ENCODE data around the gene CX3CL1.

DNA sequence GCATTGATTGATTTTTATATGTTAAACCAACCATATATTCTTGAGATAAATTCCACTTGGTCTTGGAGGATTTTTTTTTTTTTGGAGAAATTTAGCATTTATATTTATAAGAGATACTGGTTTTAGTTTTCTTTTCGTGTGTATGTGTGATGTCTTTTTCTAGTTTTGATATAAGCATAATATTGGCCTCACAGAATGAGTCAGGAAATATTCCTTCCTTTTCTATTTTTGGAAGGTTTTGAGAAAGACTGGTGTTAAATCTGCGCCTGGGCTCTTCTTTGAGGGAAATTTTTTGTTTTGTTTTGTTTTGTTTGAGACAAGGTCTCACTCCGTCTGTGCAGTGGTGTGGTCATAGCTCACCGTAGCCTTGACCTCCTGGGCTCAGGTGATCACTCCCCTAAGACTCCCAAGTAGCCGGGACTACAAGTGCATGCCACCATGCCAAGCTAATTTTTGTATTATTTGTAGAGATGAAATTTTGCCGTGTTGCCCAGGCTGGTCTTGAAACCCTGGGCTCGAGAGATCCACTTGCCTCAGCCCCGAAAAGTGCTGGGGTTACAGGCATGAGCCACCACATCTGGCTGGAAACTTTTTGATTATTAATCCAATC lies 42.5 kb upstream of the CX3CL1 start:
- TF ChIP-seq, protein P1, sequence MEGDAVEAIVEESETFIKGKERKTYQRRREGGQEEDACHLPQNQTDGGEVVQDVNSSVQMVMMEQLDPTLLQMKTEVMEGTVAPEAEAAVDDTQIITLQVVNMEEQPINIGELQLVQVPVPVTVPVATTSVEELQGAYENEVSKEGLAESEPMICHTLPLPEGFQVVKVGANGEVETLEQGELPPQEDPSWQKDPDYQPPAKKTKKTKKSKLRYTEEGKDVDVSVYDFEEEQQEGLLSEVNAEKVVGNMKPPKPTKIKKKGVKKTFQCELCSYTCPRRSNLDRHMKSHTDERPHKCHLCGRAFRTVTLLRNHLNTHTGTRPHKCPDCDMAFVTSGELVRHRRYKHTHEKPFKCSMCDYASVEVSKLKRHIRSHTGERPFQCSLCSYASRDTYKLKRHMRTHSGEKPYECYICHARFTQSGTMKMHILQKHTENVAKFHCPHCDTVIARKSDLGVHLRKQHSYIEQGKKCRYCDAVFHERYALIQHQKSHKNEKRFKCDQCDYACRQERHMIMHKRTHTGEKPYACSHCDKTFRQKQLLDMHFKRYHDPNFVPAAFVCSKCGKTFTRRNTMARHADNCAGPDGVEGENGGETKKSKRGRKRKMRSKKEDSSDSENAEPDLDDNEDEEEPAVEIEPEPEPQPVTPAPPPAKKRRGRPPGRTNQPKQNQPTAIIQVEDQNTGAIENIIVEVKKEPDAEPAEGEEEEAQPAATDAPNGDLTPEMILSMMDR (IDR thresholded peaks at IDR 0.05), result no peak
- no peak for TF ChIP-seq POLR2A (IDR thresholded peaks at IDR 0.05)
